Measurements from ENCODE around the gene NRSN1.

- TF ChIP-seq CTCF (IDR thresholded peaks at IDR 0.05; ENCODE audit: low read depth, low read length, missing input control), result no peak
- no peak for TF ChIP-seq MAX (IDR thresholded peaks at IDR 0.05)
Measured at GRCh38 chr6:24148684-24149083, 22.7 kb downstream of the NRSN1 start.

Data from liver (tissue), 2 donors.